Ovary (tissue), 9 donors: Measurements from ENCODE around the gene NIT1. TPM values are rescaled to one million over a fixed set of nuclear protein-coding genes. Genes with fewer than 3 reads are reported as not detected.

Experiments used
- DNase-seq, 5 donors: peaks; one replicate each; pipeline ENCODE4 v3.0.0-alpha.2; 2019 to 2020
- H3K27ac ChIP-seq, 2 donors: fragments of 200-600 bp; one replicate each; pipeline versions ENCODE4 v1.5.1 to v1.8.0; 2019 to 2022
- H3K27me3 ChIP-seq: fragments of 200-600 bp; one replicate; pipeline ENCODE4 v1.8.0; 2022
- H3K36me3 ChIP-seq: fragments of 200-600 bp; sonication (generic); one replicate; pipeline ENCODE4 v1.5.1; 2019
- H3K4me1 ChIP-seq: one replicate; pipeline ENCODE4 v1.8.1; 2013; ENCODE audit warnings: mild to moderate bottlenecking, moderate library complexity; ENCODE audit not compliant: insufficient read depth
- H3K4me3 ChIP-seq: fragments of 200-600 bp; sonication (generic); one replicate; pipeline ENCODE4 v1.5.1; 2017
- H3K9me3 ChIP-seq, 2 donors: fragments of 200-600 bp in 1 of 2; sonication (generic) in 1 of 2; one replicate each; pipeline versions ENCODE4 v1.5.1 to v1.8.1; 2013 to 2019; ENCODE audit warnings: mild to moderate bottlenecking in 1 of 2, moderate library complexity in 1 of 2
- CTCF ChIP-seq, 3 donors: fragments of 450-650 bp in 2 of 3; fragments of 200-600 bp in 1 of 3; IDR thresholded peaks; one replicate each; pipeline versions ENCODE4 v1.5.1 to v1.8.0; 2016 to 2022; ENCODE audit warnings: antibody characterized with exemption in 3 of 3, mild to moderate bottlenecking in 1 of 3
- EP300 ChIP-seq: sonication (generic); formaldehyde crosslinking; IDR thresholded peaks from one replicate; pipeline ENCODE4 v1.6.1; 2017; ENCODE audit warnings: antibody characterized with exemption
- POLR2A ChIP-seq: fragments of 450-650 bp; IDR thresholded peaks from one replicate; pipeline ENCODE4 v1.6.1; 2017; ENCODE audit warnings: antibody characterized with exemption, mild to moderate bottlenecking, moderate library complexity
- WGBS, 3 donors: extraction: QIAGEN DNeasy Blood & Tissue Kit in 1 of 3; methylation state at CpG; one replicate each; pipeline versions ENCODE4 v1.1.5 to v1.1.7; 2013 to 2017; 5-methylcytosine and 5-hydroxymethylcytosine counted together
- intact Hi-C, 4 donors: fragments of 100-400 bp; cut with DNase I; formaldehyde crosslinking; loops; one replicate each; pipeline versions ENCODE4 v1.11.0 to v1.15.1; 2022 to 2023
- polyA plus RNA-seq, 2 donors: library from polyadenylated mRNA; stranded (reverse); fragments of 200-250 nt in 1 of 2; fragments of 350-450 nt in 1 of 2; fragmentation: Illumina TruSeq in 1 of 2; extraction: RNeasy Lipid Tissue Mini Kit (QIAGEN cat#74804) in 1 of 2; gene quantifications; one replicate each; pipeline ENCODE4 v1.2.3, GENCODE V29; 2013 to 2014
- total RNA-seq, 7 donors: library from RNA; depleted of rRNA in 2 of 7; stranded (reverse); fragments of >200 nt in 2 of 7; fragmentation: NEBNext Ultra II Directional in 3 of 7; extraction: Animal tissue kit (Norgen Biotek cat#: 25700) in 3 of 7; gene quantifications; one replicate each; pipeline versions ENCODE4 v1.1.0 to v1.2.4, GENCODE V29; 2016 to 2023
- donor health status: DM: no; HTN: no; CAD: no; lungs with moderate emphysema.
- donor health status: DM: no; HTN: no; CAD: no.
- donor health status: Bipolar disorder and iron deficiency.
- donor health status: DM: yes; HTN: yes; CAD: no.
- donor health status: DM: no; HTN: no; CAD: no.
- donor health status: DM: yes; HTN: yes; CAD: no.

The NIT1 gene
- total and polyA plus RNA-seq, 9 donors, result 25.4 to 37.5 (median 36.6) TPM

GRCh38 chr1:161100556-161100955, 17.3 kb upstream of the NIT1 start:
- no peaks in the 10 kb centered on the region for H3K36me3 ChIP-seq
- WGBS, 3 donors, result 26 to 28% (median 27%) methylated on average over 2 of the region's 2 CpGs

GRCh38 chr1:161106431-161106830, 11.5 kb upstream of the NIT1 start:
- no peaks in the 10 kb centered on the region for H3K27me3 ChIP-seq
- no peak overlapping the region for H3K27ac ChIP-seq
- intact Hi-C loops, result loop anchor here in 1 of 4 donors (10.0 kb wide), 1 partner anchor 432 kb away; no protein-coding TSS in a partner anchor
- H3K9me3 ChIP-seq, result no peaks in the 10 kb centered on the region
- H3K36me3 ChIP-seq, result no peaks in the 10 kb centered on the region
- no peaks in the 10 kb centered on the region for H3K4me1 ChIP-seq
- 94 to 95% (median 94%) methylated on average over 1 of the region's 1 CpG for WGBS, 3 donors
- no peak overlapping the region for H3K4me3 ChIP-seq
- DNase-seq, result no peak
- TF ChIP-seq POLR2A (no peak), EP300 (no peak), CTCF (IDR thresholded peaks at IDR 0.05) (no peak)

More at GRCh38 chr1:161100556-161100955, 17.3 kb upstream of the NIT1 start:
- Histone ChIP-seq H3K9me3 (no peaks in the 10 kb centered on the region), H3K27me3 (no peaks in the 10 kb centered on the region), H3K27ac (no peak overlapping the region), H3K4me1 (peaks cover 8% of the 10 kb centered on the region), H3K4me3 (no peak overlapping the region)
- TF ChIP-seq EP300 (no peak), POLR2A (no peak), CTCF (IDR thresholded peaks at IDR 0.05) (no peak)
- DNase-seq, result no peak
- intact Hi-C loops, result loop anchor here in 1 of 4 donors (10.0 kb wide), 1 partner anchor 426 kb away; no protein-coding TSS in a partner anchor

GRCh38 chr1:161111117-161111516, 6.8 kb upstream of the NIT1 start:
- H3K27me3 ChIP-seq, result no peaks in the 10 kb centered on the region

GRCh38 chr1:161111527-161111926, 6.4 kb upstream of the NIT1 start:
- no peak overlapping the region for H3K27ac ChIP-seq
- H3K36me3 ChIP-seq, result no peaks in the 10 kb centered on the region
- intact Hi-C loops, result no loop called here
- no peak for DNase-seq
- no peak overlapping the region for H3K4me3 ChIP-seq
- no peaks in the 10 kb centered on the region for H3K27me3 ChIP-seq
- peaks cover 9% of the 10 kb centered on the region for H3K4me1 ChIP-seq
- TF ChIP-seq EP300 (no peak), CTCF (IDR thresholded peaks at IDR 0.05) (no peak), POLR2A (no peak)
- no peaks in the 10 kb centered on the region for H3K9me3 ChIP-seq
- WGBS, 3 donors, result 91 to 94% (median 91%) methylated on average over 2 of the region's 2 CpGs

More at GRCh38 chr1:161111117-161111516, 6.8 kb upstream of the NIT1 start:
- no peak overlapping the region for H3K4me3 ChIP-seq
- H3K9me3 ChIP-seq, result no peaks in the 10 kb centered on the region
- H3K36me3 ChIP-seq, result no peaks in the 10 kb centered on the region
- intact Hi-C loops, result no loop called here
- WGBS, 3 donors, result 92 to 94% (median 93%) methylated on average over 3 of the region's 3 CpGs
- no peak for DNase-seq
- TF ChIP-seq POLR2A, result no peak
- no peak for TF ChIP-seq EP300
- no peak for TF ChIP-seq CTCF (IDR thresholded peaks at IDR 0.05)
- no peak overlapping the region for H3K27ac ChIP-seq
- peaks cover 5% of the 10 kb centered on the region for H3K4me1 ChIP-seq
